CD4-positive, alpha-beta T cell treated with Interleukin-12 subunit alpha and Interleukin-12 subunit beta, for 1 hour (primary cell): Measurements from ENCODE around the gene AGBL4.

Experiments used
- DNase-seq: peaks from one replicate; pipeline ENCODE4 v3.0.0-alpha.2; 2020

Gene AGBL4

DNA sequence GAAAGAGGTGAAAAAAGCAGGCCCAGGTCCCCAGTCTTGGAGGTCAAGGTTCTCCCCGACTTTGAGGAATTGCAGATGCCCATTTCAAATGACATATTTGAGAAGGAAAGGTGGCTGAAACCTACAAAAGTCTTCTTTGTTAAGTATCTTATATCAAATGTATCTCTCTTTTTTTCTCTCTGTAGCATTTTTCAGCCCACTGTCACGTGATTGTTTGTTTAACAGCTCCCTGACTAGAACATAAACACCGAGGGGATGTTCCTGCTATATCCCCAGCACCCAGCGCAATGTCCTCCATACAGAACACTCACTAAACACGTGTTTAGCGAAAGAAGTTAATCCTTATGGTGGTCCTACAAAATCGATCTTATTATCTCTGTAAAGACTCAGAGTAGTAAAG is 1274.7 kb downstream of the AGBL4 start:
- DNase-seq = no peak

DNA sequence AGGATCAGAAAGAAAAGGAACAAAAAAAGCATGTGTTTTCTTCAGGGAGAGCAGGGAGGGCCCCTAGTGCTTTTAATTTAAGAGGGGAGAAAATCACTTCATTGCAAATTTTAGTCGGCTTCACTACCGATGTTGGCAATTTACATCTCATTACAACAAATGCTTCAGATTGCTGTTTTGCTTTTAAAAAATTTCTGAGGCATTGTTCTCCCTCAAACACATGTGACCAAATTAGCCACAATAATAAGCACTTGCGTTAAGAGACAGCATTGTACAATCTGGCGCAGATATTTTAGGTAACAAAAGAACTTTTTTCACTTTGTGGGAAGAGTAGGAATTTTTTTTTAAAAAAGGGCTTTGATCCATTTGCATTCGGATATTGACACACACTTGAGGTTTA is 1276.8 kb downstream of the AGBL4 start:
- no peak for DNase-seq

DNA sequence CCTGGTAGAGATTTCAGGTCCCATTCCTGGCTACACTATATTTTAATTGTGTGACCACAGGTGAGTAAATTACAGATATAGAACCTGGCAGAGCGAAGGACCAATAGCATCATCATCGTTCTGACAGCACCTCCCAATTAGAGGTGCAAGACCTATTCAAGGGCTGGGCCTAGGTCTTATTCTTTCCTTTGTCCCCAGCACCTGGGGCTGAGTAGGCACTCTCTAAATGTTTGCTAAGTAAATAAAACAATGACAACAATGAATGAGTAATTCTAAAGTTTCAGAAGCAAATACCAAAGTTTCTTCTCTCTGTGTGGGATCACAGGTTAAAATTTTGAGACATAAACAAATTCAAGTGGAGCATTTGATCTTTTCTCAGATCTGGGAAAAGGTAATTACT is 1279.7 kb downstream of the AGBL4 start:
- DNase-seq = no peak

- no peak for DNase-seq
Measured at GRCh38 chr1:48743480-48743879, 1280.3 kb downstream of the AGBL4 start.

DNA sequence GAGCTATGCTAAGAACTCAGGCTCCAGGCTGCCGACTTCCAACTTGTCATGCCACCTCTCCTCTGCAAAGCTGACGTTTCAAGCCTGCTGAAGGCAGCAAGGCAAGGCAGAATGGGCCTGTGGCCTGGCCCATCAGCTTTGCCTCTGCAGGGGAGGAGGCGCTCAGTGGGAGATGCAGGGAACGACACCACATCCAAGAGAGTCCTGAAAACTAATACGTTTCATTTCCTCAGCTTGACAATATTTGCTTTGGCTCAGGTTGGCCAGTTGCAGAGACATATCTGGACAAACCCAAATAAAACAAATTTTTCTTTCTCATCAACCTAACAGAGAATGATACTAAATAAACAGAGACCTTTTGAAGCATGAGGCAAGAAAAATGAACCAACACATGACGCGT is 1282.4 kb downstream of the AGBL4 start:
- DNase-seq = no peak

- DNase-seq = no peak
Measured at GRCh38 chr1:48740621-48741020, 1283.1 kb downstream of the AGBL4 start.

GRCh38 chr1:48739091-48739490 is 1284.7 kb downstream of the AGBL4 start:
- DNase-seq = no peak

DNA sequence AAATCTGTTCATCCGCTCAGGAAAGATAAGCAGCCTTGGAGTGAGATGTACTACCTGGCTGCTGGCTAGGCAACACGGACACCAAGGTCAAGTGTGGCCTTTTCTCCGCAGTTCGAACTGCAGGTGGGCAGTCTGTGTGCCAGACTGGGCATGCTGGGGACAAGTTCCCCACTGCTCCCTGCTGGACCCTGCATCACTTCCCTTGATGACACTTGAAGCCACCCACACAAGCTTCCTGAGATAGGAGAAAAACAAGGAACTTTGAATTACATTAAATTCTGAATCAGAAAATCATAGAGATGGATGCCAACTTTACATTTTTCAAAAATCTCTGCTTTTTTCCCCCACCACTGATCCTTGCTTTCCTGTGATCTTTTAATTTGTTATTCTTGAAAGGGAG is 1285.4 kb downstream of the AGBL4 start:
- no peak for DNase-seq

DNA sequence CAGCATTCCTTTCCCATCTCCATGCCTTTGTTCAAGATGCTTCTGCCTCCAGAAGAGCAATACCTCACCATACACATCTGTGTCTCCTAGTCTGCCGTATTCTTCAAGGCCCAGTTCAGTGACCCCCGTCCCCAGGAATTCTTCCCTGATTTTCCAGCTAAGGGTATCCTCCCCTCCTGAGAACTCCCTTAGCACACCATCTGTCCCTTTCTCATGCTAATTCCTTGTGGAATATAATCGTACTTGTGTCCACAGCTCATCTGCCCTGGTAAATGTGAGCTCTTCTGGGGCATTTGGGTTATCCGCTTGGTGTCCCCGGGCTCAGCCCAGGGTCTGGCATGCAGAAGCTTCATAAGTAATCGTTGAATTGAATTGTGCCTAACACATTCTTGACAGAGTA is 1288.0 kb downstream of the AGBL4 start:
- DNase-seq = no peak

DNA sequence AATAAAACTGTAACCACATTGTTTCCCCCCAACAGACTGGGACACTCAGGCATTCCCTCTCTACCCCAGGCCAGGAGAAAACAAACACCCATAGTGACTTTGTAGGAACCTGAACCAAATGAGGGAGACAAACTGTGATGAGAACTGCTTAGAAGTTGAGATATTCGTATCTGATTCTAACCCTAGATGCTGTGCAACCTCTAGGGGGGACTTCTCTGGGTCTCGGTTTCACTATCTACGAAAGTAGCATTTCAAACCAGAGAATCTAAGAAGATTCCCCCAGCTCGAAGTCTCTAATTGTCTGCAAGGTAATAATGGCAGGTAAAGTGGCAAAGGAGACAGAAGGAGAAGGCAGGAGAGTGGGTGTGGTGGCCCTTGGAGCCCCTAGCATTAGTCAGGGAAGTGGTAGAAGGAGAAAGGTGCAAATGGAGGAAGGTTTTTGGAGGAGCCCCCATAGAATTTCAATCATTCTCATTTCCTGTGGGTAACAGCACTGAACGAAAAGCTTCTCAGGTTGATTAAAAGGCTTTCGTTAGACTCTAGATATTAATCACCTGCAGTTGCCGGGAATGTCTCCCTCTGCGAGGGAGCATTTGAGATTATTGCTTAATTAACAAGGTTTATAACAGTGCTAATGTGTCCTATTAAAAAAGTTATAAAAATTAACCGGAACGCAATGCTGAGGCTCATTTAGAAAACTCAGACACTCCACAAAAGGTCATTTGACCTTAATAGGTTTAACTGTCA is 1293.4 kb downstream of the AGBL4 start:
- DNase-seq = no peak

DNA sequence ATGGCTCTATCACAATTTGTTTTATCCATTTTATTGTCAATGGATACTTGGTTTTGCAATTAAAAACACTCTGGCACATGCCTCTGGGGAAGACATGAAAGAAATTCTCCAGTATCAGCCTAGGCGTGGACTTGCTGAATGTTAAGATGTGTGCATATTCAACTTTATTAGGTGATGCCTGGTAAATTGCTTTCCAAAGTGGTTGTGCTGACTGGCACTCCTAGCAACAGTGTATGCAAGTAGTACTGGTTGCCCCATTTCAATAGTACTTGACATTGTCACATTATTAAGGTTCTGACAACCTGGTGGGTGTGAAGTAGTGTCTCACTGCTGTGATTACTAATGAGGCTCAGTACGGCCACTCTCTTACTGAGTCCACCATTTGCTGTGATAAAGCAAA is 1295.2 kb downstream of the AGBL4 start:
- DNase-seq = no peak

DNA sequence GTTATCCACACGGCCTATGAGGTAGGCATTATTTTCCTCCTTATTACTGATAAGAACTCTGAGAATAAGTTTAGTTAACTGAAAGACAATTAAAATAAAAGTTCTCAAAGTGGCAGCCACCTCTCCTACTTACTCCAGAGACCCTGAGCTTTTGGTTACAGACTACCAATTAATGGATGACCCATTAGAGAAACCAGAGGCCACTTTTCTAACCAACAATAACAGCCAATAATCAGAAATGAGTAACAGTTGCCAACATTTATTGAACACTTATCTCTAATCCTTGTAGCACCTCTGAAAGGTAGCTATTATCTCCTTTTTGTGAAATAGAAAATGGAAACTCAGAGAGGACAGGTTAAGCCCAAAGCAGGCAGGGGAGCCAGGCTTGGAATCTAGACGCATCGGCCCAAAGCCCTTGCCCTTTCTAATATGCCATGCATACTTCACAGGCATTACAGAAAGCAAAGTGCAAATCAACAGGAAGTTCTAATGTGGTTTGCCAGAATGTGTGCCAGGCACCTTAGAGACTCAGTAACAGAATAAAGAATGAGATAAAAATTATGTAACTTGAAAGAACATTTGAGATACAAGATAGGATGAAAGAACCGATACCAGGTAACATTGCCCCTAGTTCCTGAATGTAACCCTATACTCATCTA is 1297.1 kb downstream of the AGBL4 start:
- DNase-seq = no peak

DNA sequence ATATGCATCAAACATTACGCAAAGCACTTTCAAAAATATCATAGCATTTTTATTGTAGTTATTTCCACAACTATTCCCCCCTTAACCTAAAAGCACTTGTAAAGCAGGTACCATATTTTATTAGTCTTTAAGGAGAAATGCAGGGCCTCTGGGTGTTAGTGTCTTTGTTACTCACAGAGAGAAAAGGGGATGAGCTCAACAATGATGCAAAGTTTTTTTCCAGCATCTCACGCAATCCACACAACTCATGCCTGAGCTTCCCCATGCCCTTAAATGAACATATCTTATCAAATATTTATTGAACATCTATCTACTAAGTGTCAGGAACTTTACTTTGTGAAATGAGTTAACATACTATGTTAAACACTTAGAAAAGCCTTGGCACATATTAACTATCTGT is 1297.6 kb downstream of the AGBL4 start:
- DNase-seq = no peak

DNA sequence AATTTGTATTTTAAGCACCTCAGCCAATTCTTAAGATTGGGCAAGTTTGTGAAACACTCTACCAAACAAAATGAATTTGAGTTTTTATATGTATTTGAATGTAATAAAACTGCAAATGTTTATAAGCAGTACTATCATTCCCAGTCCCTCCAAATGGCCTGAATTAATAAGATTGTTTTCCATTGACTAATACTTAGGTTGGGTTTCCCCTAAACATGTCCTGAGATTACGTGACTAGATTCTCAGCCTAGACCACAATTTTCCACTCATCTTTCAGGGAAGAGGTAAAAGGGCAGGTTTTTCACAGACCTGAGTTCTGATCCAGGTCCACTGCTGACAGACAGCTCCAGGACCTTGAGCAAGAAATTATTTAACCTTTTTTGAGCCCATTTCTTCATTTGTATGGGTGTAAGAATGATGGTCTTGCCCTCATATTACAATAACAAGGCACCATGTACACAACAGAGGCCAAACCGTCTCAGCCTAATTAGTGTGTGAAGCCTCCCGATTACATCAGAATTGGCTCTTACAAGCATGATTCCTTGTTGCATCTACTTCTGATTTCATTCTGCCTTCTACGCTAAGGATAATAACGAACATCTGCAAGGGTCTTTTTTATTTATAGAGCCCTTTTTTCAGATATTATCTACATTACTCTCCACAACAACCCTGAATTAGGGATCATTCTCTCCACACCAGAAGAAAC is 1298.3 kb downstream of the AGBL4 start:
- DNase-seq = no peak

- DNase-seq = no peak
Measured at GRCh38 chr1:48720929-48721328, 1302.8 kb downstream of the AGBL4 start.

GRCh38 chr1:48718705-48719104 is 1305.0 kb downstream of the AGBL4 start:
- DNase-seq = no peak

- no peak for DNase-seq
Measured at GRCh38 chr1:48718116-48718630, 1305.6 kb downstream of the AGBL4 start.

DNA sequence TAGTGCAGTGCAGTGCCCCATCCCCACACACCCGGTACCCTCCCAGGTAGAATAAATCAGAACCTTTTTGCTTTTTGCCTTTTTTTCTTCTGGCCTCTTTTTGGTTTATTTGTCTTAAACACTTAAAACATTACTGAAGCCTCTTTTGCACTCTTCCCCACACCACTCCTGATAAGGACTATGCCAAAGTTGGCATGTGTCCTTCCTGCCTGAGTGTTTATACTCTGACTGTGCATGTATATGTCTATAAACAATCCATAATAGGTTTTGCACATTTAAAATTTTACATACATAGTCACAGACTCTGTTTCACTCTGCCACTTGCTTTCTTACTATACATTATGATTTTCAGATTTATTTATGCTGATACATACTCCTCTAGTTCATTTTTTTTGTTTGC is 1306.7 kb downstream of the AGBL4 start:
- no peak for DNase-seq

GRCh38 chr1:48715921-48716320 is 1307.8 kb downstream of the AGBL4 start:
- DNase-seq = no peak

DNA sequence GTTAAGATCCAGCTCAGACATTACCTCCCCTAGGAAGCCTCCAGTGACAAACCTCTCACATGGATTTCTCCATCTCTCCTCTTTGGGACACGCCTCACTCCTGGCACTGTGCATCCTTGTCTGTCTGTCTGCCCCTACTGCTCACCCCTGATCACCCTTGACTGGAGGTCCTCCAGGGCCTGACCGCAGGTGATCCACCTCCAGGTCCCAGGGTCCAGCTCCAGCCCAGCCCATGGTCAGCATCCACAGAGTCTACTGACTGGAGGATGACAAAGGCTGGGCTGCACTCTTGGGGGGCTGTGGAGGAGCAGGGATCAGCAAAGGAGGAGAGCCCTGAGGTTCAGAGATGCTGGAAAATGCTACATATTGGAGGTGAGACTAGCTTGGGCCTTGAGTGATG is 1312.8 kb downstream of the AGBL4 start:
- DNase-seq = no peak

DNA sequence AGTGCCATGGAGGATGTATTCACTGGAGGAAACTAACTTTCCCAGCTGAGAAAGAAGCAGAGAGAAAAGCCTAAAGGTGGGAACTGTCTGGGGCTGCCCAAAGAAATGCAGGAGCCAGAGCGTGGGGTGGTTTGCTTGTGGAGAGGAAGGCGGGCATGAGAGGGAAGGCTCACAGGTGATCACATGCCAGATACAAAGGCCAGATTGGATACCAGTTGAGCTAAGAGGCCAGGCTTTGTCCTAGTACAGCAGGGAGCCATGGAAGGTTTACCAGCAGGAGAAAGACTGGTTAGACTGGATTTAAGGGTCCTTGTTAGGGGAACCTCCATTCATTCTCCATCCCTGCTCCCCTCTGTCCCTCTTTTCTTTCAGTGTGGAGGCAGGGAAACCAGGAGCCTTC is 1313.4 kb downstream of the AGBL4 start:
- DNase-seq = no peak

- DNase-seq = no peak
Measured at GRCh38 chr1:48704736-48705135, 1319.0 kb downstream of the AGBL4 start.

- DNase-seq = no peak
Measured at GRCh38 chr1:48701445-48701844, 1322.3 kb downstream of the AGBL4 start.
